GM23338 (cell line): ENCODE data around the gene METTL5.
"Not testable (repeated sequence)": the region's sequence is repeated elsewhere in the genome, so short reads cannot be mapped to it uniquely, and the experiment has no call there.

Experiments used
- CREB1 ChIP-seq: fragments of 250-450 bp; sonication (Bioruptor Pico); IDR thresholded peaks from 2 replicates; pipeline ENCODE4 v1.5.0; 2020; ENCODE audit warnings: low read depth, mild to moderate bottlenecking, moderate library complexity
- CTCF ChIP-seq, 2 experiments: fragments of 200-600 bp in 1 of 2; sonication (generic) in 1 of 2; conservative IDR thresholded peaks; 2 replicates each; pipeline versions ENCODE4 v1.5.1 to v1.6.1; 2016 to 2017; ENCODE audit warnings: antibody characterized with exemption in 2 of 2, low read depth in 2 of 2, mild to moderate bottlenecking in 2 of 2, moderate library complexity in 1 of 2
- EZH2 ChIP-seq: fragments of 200-600 bp; sonication (generic); IDR thresholded peaks from one replicate; pipeline ENCODE4 v1.8.0; 2017; ENCODE audit warnings: antibody characterized with exemption, mild to moderate bottlenecking, low read depth; ENCODE audit not compliant: unreplicated experiment
- EZH2phosphoT487 ChIP-seq: fragments of 200-600 bp; sonication (generic); IDR thresholded peaks from one replicate; pipeline ENCODE4 v1.8.1; 2018; ENCODE audit warnings: antibody characterized with exemption; ENCODE audit not compliant: unreplicated experiment
- JUNB ChIP-seq: IDR thresholded peaks from one replicate; pipeline ENCODE4 v1.6.1; 2016; ENCODE audit warnings: antibody characterized with exemption; ENCODE audit not compliant: unreplicated experiment
- NANOG ChIP-seq: IDR thresholded peaks from 2 replicates; pipeline ENCODE4 v1.6.1; 2016; ENCODE audit warnings: antibody characterized with exemption, borderline replicate concordance
- POLR2AphosphoS5 ChIP-seq: IDR thresholded peaks from 2 replicates; pipeline ENCODE4 v1.6.1; 2016; ENCODE audit warnings: antibody characterized with exemption, low read depth
- REST ChIP-seq: IDR thresholded peaks from one replicate; pipeline ENCODE4 v1.6.1; 2018; ENCODE audit warnings: antibody characterized with exemption; ENCODE audit not compliant: unreplicated experiment
- STAT1 ChIP-seq: IDR thresholded peaks from one replicate; pipeline ENCODE4 v1.6.1; 2016; ENCODE audit warnings: antibody characterized with exemption; ENCODE audit not compliant: unreplicated experiment
- ZNF331 ChIP-seq: fragments of 250-450 bp; sonication (Bioruptor Pico); IDR thresholded peaks from 2 replicates; pipeline ENCODE4 v1.5.0; 2020; ENCODE audit warnings: low read depth, mild to moderate bottlenecking, moderate library complexity
- TF ChIP-seq, protein P1 (sequence below): IDR thresholded peaks from 2 replicates; pipeline ENCODE4 v1.6.1; 2016; ENCODE audit warnings: antibody characterized with exemption

GRCh38 chr2:169816961-169817360 lies 7.7 kb downstream of the METTL5 start:
- TF ChIP-seq ZNF331 (CRISPR knock-in tag); EZH2phosphoT487; NANOG; CTCF (conservative IDR thresholded peaks at IDR 0.05; ENCODE audit: low read depth in 2 of 2); EZH2; POLR2AphosphoS5; REST; JUNB; CREB1 (CRISPR knock-in tag); STAT1: not testable (repeated sequence)
- TF ChIP-seq, protein P1, sequence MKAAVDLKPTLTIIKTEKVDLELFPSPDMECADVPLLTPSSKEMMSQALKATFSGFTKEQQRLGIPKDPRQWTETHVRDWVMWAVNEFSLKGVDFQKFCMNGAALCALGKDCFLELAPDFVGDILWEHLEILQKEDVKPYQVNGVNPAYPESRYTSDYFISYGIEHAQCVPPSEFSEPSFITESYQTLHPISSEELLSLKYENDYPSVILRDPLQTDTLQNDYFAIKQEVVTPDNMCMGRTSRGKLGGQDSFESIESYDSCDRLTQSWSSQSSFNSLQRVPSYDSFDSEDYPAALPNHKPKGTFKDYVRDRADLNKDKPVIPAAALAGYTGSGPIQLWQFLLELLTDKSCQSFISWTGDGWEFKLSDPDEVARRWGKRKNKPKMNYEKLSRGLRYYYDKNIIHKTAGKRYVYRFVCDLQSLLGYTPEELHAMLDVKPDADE: not testable (repeated sequence)
